Transverse colon (tissue), 4 donors: ENCODE measurements around the gene XYLT1. TPM values are rescaled to one million over a fixed set of nuclear protein-coding genes. Genes with fewer than 3 reads are reported as not detected.

Experiments
- DNase-seq: peaks from one replicate; pipeline ENCODE4 v3.0.0-alpha.2; 2019
- H3K27ac ChIP-seq, 4 donors: fragments of 200-600 bp; sonication (generic); 2 replicates each; pipeline ENCODE4 v1.5.1; 2016 to 2018; ENCODE audit warnings: inconsistent platforms in 4 of 4
- H3K27me3 ChIP-seq: fragments of 200-600 bp; sonication (generic); 2 replicates; pipeline ENCODE4 v1.5.1; 2017; ENCODE audit warnings: inconsistent platforms
- H3K36me3 ChIP-seq, 4 donors: fragments of 200-600 bp; sonication (generic); 2 replicates each; pipeline ENCODE4 v1.5.1; 2017 to 2019; ENCODE audit warnings: inconsistent platforms in 4 of 4
- H3K4me1 ChIP-seq, 4 donors: fragments of 200-600 bp; sonication (generic); 2 replicates each; pipeline ENCODE4 v1.5.1; 2017 to 2020; ENCODE audit warnings: inconsistent platforms in 4 of 4
- H3K4me3 ChIP-seq, 4 donors: fragments of 200-600 bp; sonication (generic); 1 replicate in 1 of 4; 2 replicates in 3 of 4; pipeline versions ENCODE4 v1.5.1 to v1.6.1; 2017 to 2019; ENCODE audit warnings: inconsistent platforms in 4 of 4
- H3K9me3 ChIP-seq, 2 donors: fragments of 200-600 bp; sonication (generic); 2 replicates each; pipeline ENCODE4 v1.5.1; 2017 to 2019; ENCODE audit warnings: inconsistent platforms in 2 of 2
- CTCF ChIP-seq, 5 experiments: fragments of 200-600 bp in 3 of 5; fragments of 450-650 bp in 2 of 5; sonication (generic) in 3 of 5; IDR thresholded peaks; 1 replicate in 2 of 5; 2 replicates in 3 of 5; pipeline ENCODE4 v1.5.1; 2016 to 2017; ENCODE audit warnings: antibody characterized with exemption in 5 of 5, inconsistent platforms in 3 of 5, mild to moderate bottlenecking in 2 of 5, moderate library complexity in 1 of 5
- EP300 ChIP-seq: sonication (generic); formaldehyde crosslinking; IDR thresholded peaks from one replicate; pipeline ENCODE4 v1.6.1; 2017; ENCODE audit warnings: antibody characterized with exemption, low read depth
- POLR2A ChIP-seq: fragments of 450-650 bp; IDR thresholded peaks from one replicate; pipeline ENCODE4 v1.6.1; 2016; ENCODE audit warnings: antibody characterized with exemption, mild to moderate bottlenecking, moderate library complexity
- POLR2AphosphoS5 ChIP-seq, 3 donors: sonication (generic); formaldehyde crosslinking; IDR thresholded peaks; one replicate each; pipeline ENCODE4 v1.6.1; 2016; ENCODE audit warnings: antibody characterized with exemption in 3 of 3
- WGBS, 2 donors: methylation state at CpG; one replicate each; pipeline ENCODE4 v1.1.5; 2018; ENCODE audit warnings: low coverage in 1 of 2; 5-methylcytosine and 5-hydroxymethylcytosine counted together
- in situ Hi-C, 4 donors: fragments of 200-750 bp; cut with MboI; loops; one replicate each; pipeline versions ENCODE4 v1.15.0 to v1.15.1; 2017; ENCODE audit warnings: low sequenced_read_pairs in 3 of 4, low pct_ligation_motif_present in 1 of 4, low pct_unique_long_range_greater_than_20kb in 1 of 4
- intact Hi-C: fragments of 100-400 bp; cut with DNase I; formaldehyde crosslinking; loops from one replicate; pipeline ENCODE4 v1.15.1; 2023; ENCODE audit warnings: low total_unique reads
- total RNA-seq, 4 donors: library from RNA; depleted of rRNA; stranded (reverse); fragments of >200 nt; gene quantifications; one replicate each; pipeline ENCODE4 v1.1.0, GENCODE V29; 2016

Gene XYLT1
- total RNA-seq, 4 donors from 2014 or later, result 22.3 to 44.6 (median 39.4) TPM

- H3K27me3 ChIP-seq, result no peaks in the 10 kb centered on the region
- H3K36me3 ChIP-seq, result no peaks in the 10 kb centered on the region
- 95% methylated on average over 1 of the region's 1 CpG; no CpG with 5 or more reads in 1 of the 2 donors for WGBS, 2 donors
- no peaks in the 10 kb centered on the region for H3K9me3 ChIP-seq
- in situ Hi-C loops, result no loop called here
- TF ChIP-seq EP300 (no peak), POLR2AphosphoS5 (IDR thresholded peaks at IDR 0.05) (no peak), CTCF (IDR thresholded peaks at IDR 0.05) (no peak), POLR2A (no peak)
- peaks cover 12 to 23% (median 16%) of the 10 kb centered on the region in 4 donors for H3K4me1 ChIP-seq
- H3K4me3 ChIP-seq, result no peak overlapping the region
- H3K27ac ChIP-seq, result no peak overlapping the region
- intact Hi-C loops, result no loop called here
- DNase-seq, result no peak
These were observed 242.1 kb downstream of the XYLT1 start for GRCh38 chr16:17228708-17229055.

DNA sequence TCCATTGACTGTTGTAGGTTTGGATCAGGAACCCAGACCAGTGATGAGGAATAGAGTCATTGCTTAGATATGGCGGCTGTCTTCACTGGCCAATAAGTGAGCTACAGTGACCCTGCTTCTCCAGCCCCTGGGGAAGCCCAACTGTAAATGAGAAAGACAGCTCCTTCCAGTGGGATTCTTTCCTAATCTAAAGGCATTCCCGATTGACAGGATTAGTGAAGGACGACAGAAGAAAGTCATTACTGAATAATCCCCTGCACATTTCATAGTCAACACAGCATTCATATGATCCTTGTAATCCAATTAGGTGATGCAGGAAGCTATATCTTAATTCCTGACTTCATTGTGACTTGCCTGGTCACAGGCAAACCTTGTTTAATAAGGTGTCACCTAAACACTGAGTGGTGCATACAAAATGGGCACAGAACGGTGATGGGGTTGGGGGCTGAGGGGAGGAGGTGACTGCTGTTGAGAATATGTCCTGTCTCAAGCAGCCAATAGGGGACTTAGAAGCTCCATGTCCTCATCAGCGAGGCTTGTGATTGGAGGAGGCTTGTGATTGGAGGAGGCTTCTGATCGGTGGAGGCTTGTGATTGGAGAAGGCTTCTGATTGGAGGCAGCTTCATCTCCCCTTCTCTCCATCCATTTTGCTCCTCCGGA, 242.6 kb downstream of the XYLT1 start:
- Histone ChIP-seq H3K4me1 (peaks cover 12 to 25% (median 19%) of the 10 kb centered on the region in 4 donors), H3K27me3 (no peaks in the 10 kb centered on the region), H3K4me3 (no peak overlapping the region), H3K36me3 (no peaks in the 10 kb centered on the region), H3K9me3 (no peaks in the 10 kb centered on the region), H3K27ac (peak overlapping the region in 1 of 4 donors; percentile 3)
- TF ChIP-seq CTCF (IDR thresholded peaks at IDR 0.05) (no peak), POLR2A (no peak), EP300 (no peak), POLR2AphosphoS5 (IDR thresholded peaks at IDR 0.05) (no peak)
- in situ Hi-C loops, result no loop called here
- intact Hi-C loops, result no loop called here
- no peak for DNase-seq
- WGBS, 2 donors, result 91 to 100% methylated on average over 2 to 7 of the region's 7 CpGs

DNA sequence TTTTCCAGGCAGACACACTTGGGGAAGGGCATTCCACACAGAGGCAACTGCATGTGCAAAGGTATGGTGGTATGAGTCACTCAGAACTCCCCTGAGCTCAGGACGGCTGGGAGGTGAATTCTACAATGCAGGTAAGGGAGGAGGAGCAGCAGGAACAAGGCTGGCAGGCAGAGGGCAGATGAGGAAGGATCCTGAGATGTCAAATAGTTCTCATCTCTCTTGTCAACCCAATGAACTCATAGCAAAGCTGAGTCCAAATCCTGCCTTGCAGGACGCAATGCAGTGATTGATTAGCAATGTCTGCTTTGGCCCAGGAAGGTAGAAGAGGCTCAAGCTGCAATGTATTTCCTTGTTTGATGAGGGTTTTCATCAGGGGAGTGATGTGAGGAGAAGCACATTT, 243.5 kb downstream of the XYLT1 start:
- TF ChIP-seq CTCF (IDR thresholded peaks at IDR 0.05), result peak in 1 of 5 experiments; percentile 15
- no peak for TF ChIP-seq EP300
- TF ChIP-seq POLR2AphosphoS5 (IDR thresholded peaks at IDR 0.05), result no peak
- Histone ChIP-seq H3K4me3 (no peak overlapping the region), H3K9me3 (no peaks in the 10 kb centered on the region), H3K27me3 (no peaks in the 10 kb centered on the region), H3K36me3 (no peaks in the 10 kb centered on the region), H3K4me1 (peaks cover 12 to 25% (median 19%) of the 10 kb centered on the region in 4 donors), H3K27ac (no peak overlapping the region)
- intact Hi-C loops, result no loop called here
- 67 to 76% methylated on average over 2 of the region's 2 CpGs for WGBS, 2 donors
- in situ Hi-C loops, result no loop called here
- DNase-seq, result no peak

DNA sequence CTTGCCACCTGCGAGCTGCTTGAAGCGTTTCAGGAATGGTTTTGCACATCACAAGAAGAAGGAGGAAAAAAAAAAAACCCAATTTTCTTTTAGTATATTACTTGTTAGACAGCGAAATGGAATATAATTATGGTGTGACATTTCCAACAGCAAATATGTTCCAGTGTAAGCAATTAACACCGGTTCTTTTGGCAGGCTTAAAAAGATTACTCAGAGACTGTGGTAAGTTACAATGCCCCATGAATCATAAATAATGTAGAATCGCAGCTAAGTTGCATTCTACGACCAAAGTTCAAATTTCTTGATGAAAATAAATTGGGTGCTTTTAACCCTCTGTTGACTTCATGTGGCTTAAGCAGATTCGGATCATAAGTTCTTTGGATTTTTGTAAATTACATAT, 245.2 kb downstream of the XYLT1 start:
- in situ Hi-C loops (no loop called here), intact Hi-C loops (no loop called here)
- WGBS, 2 donors, result 28 to 35% methylated on average over 5 to 7 of the region's 7 CpGs
- Histone ChIP-seq H3K4me1 (peaks cover 12 to 25% (median 19%) of the 10 kb centered on the region in 4 donors), H3K27ac (peak overlapping the region; percentile 65 to 85 (median 70)), H3K27me3 (no peaks in the 10 kb centered on the region), H3K4me3 (no peak overlapping the region), H3K9me3 (no peaks in the 10 kb centered on the region), H3K36me3 (no peaks in the 10 kb centered on the region)
- TF ChIP-seq POLR2A (no peak), CTCF (IDR thresholded peaks at IDR 0.05) (no peak), POLR2AphosphoS5 (IDR thresholded peaks at IDR 0.05) (no peak)
- no peak for DNase-seq
